ENCODE results near the gene PATL2.
A peak's percentile ranks its signal among the peaks of the same experiment; 100 is the strongest.
"Not testable (repeated sequence)": the region's sequence is repeated elsewhere in the genome, so short reads cannot be mapped to it uniquely, and the experiment has no call there.

The PATL2 gene

GRCh38 chr15:44656913-44657312 is 54.2 kb downstream of the PATL2 start:
- no peaks in the 10 kb centered on the region for H3K27me3 ChIP-seq (ENCODE audit: control insufficient read depth, insufficient read depth, low read length)
- H3K9ac ChIP-seq (ENCODE audit: low read depth, low read length): no peak overlapping the region
- peaks cover 51% of the 10 kb centered on the region for H3K36me3 ChIP-seq (ENCODE audit: insufficient read depth, low read length)
- no peak overlapping the region for H3K4me2 ChIP-seq (ENCODE audit: low read length)
- no peaks in the 10 kb centered on the region for H3K9me3 ChIP-seq (replicated peaks; ENCODE audit: low read length)
- peaks cover 4% of the 10 kb centered on the region for H3K4me1 ChIP-seq (ENCODE audit: control insufficient read depth, insufficient read depth, low read length)
- H3K4me3 ChIP-seq (ENCODE audit: low read length): no peak overlapping the region

GRCh38 chr15:44656298-44656697 is 54.8 kb downstream of the PATL2 start:
- Histone ChIP-seq H3K4me3 (ENCODE audit: low read length) (no peak overlapping the region), H3K4me2 (ENCODE audit: low read length) (no peak overlapping the region), H3K36me3 (ENCODE audit: insufficient read depth, low read length) (peaks cover 57% of the 10 kb centered on the region), H3K9me3 (replicated peaks; ENCODE audit: low read length) (no peaks in the 10 kb centered on the region), H3K4me1 (ENCODE audit: control insufficient read depth, insufficient read depth, low read length) (no peaks in the 10 kb centered on the region), H3K27me3 (ENCODE audit: control insufficient read depth, insufficient read depth, low read length) (no peaks in the 10 kb centered on the region), H3K9ac (ENCODE audit: low read depth, low read length) (no peak overlapping the region)

- Histone ChIP-seq H3K9me3 (replicated peaks; ENCODE audit: low read length) (no peaks in the 10 kb centered on the region), H3K4me2 (ENCODE audit: low read length) (no peak overlapping the region), H3K36me3 (ENCODE audit: insufficient read depth, low read length) (peaks cover 61% of the 10 kb centered on the region), H3K4me3 (ENCODE audit: low read length) (no peak overlapping the region), H3K9ac (ENCODE audit: low read depth, low read length) (no peak overlapping the region), H3K27me3 (ENCODE audit: control insufficient read depth, insufficient read depth, low read length) (no peaks in the 10 kb centered on the region), H3K4me1 (ENCODE audit: control insufficient read depth, insufficient read depth, low read length) (no peaks in the 10 kb centered on the region)
Observed at GRCh38 chr15:44654858-44655257, 56.3 kb downstream of the PATL2 start.

- no peak overlapping the region for H3K9ac ChIP-seq (ENCODE audit: low read depth, low read length)
- no peaks in the 10 kb centered on the region for H3K4me1 ChIP-seq (ENCODE audit: control insufficient read depth, insufficient read depth, low read length)
- no peak overlapping the region for H3K4me2 ChIP-seq (ENCODE audit: low read length)
- no peaks in the 10 kb centered on the region for H3K27me3 ChIP-seq (ENCODE audit: control insufficient read depth, insufficient read depth, low read length)
- no peak overlapping the region for H3K4me3 ChIP-seq (ENCODE audit: low read length)
- H3K9me3 ChIP-seq (replicated peaks; ENCODE audit: low read length): no peaks in the 10 kb centered on the region
- peaks cover 40% of the 10 kb centered on the region for H3K36me3 ChIP-seq (ENCODE audit: insufficient read depth, low read length)
Observed at GRCh38 chr15:44647637-44648036, 63.5 kb downstream of the PATL2 start.

- Histone ChIP-seq H3K4me1 (ENCODE audit: control insufficient read depth, insufficient read depth, low read length) (no peaks in the 10 kb centered on the region), H3K4me3 (ENCODE audit: low read length) (no peak overlapping the region), H3K36me3 (ENCODE audit: insufficient read depth, low read length) (peaks cover 40% of the 10 kb centered on the region), H3K9me3 (replicated peaks; ENCODE audit: low read length) (no peaks in the 10 kb centered on the region), H3K9ac (ENCODE audit: low read depth, low read length) (no peak overlapping the region), H3K4me2 (ENCODE audit: low read length) (no peak overlapping the region), H3K27me3 (ENCODE audit: control insufficient read depth, insufficient read depth, low read length) (no peaks in the 10 kb centered on the region)
Observed at GRCh38 chr15:44647036-44647435, 64.1 kb downstream of the PATL2 start.

GRCh38 chr15:44646460-44646859 is 64.7 kb downstream of the PATL2 start:
- Histone ChIP-seq H3K27me3 (ENCODE audit: control insufficient read depth, insufficient read depth, low read length) (no peaks in the 10 kb centered on the region), H3K9ac (ENCODE audit: low read depth, low read length) (no peak overlapping the region), H3K4me1 (ENCODE audit: control insufficient read depth, insufficient read depth, low read length) (no peaks in the 10 kb centered on the region), H3K36me3 (ENCODE audit: insufficient read depth, low read length) (peaks cover 39% of the 10 kb centered on the region), H3K4me2 (ENCODE audit: low read length) (no peak overlapping the region), H3K9me3 (replicated peaks; ENCODE audit: low read length) (no peaks in the 10 kb centered on the region), H3K4me3 (ENCODE audit: low read length) (no peak overlapping the region)

GRCh38 chr15:44641651-44642050 is 69.5 kb downstream of the PATL2 start:
- no peak overlapping the region for H3K9ac ChIP-seq (ENCODE audit: low read depth, low read length)
- H3K4me2 ChIP-seq (ENCODE audit: low read length): no peak overlapping the region
- no peaks in the 10 kb centered on the region for H3K27me3 ChIP-seq (ENCODE audit: control insufficient read depth, insufficient read depth, low read length)
- no peaks in the 10 kb centered on the region for H3K4me1 ChIP-seq (ENCODE audit: control insufficient read depth, insufficient read depth, low read length)
- H3K4me3 ChIP-seq (ENCODE audit: low read length): no peak overlapping the region
- no peaks in the 10 kb centered on the region for H3K9me3 ChIP-seq (replicated peaks; ENCODE audit: low read length)
- H3K36me3 ChIP-seq (ENCODE audit: insufficient read depth, low read length): peaks cover 18% of the 10 kb centered on the region

GRCh38 chr15:44636976-44637375 is 74.1 kb downstream of the PATL2 start:
- Histone ChIP-seq H3K27me3 (ENCODE audit: control insufficient read depth, insufficient read depth, low read length) (no peaks in the 10 kb centered on the region), H3K36me3 (ENCODE audit: insufficient read depth, low read length) (peaks cover 25% of the 10 kb centered on the region), H3K9ac (ENCODE audit: low read depth, low read length) (no peak overlapping the region), H3K4me1 (ENCODE audit: control insufficient read depth, insufficient read depth, low read length) (peaks cover 20% of the 10 kb centered on the region), H3K9me3 (replicated peaks; ENCODE audit: low read length) (no peaks in the 10 kb centered on the region), H3K4me3 (ENCODE audit: low read length) (no peak overlapping the region), H3K4me2 (ENCODE audit: low read length) (no peak overlapping the region)

- H3K4me2 ChIP-seq (ENCODE audit: low read length): peak overlapping the region; percentile 72
- H3K4me1 ChIP-seq (ENCODE audit: control insufficient read depth, insufficient read depth, low read length): peaks cover 20% of the 10 kb centered on the region
- H3K36me3 ChIP-seq (ENCODE audit: insufficient read depth, low read length): peaks cover 41% of the 10 kb centered on the region
- H3K27me3 ChIP-seq (ENCODE audit: control insufficient read depth, insufficient read depth, low read length): no peaks in the 10 kb centered on the region
- peak overlapping the region; percentile 42 for H3K4me3 ChIP-seq (ENCODE audit: low read length)
- H3K9me3 ChIP-seq (replicated peaks; ENCODE audit: low read length): no peaks in the 10 kb centered on the region
- H3K9ac ChIP-seq (ENCODE audit: low read depth, low read length): peak overlapping the region; percentile 58
Observed at GRCh38 chr15:44633603-44634002, 77.5 kb downstream of the PATL2 start.

GRCh38 chr15:44625286-44625685 is 85.8 kb downstream of the PATL2 start:
- not testable (repeated sequence) for H3K9me3 ChIP-seq (replicated peaks; ENCODE audit: low read length); H3K9ac ChIP-seq (ENCODE audit: low read depth, low read length); H3K4me1 ChIP-seq (ENCODE audit: control insufficient read depth, insufficient read depth, low read length); H3K27me3 ChIP-seq (ENCODE audit: control insufficient read depth, insufficient read depth, low read length); H3K4me3 ChIP-seq (ENCODE audit: low read length); H3K4me2 ChIP-seq (ENCODE audit: low read length)
- H3K36me3 ChIP-seq (ENCODE audit: insufficient read depth, low read length): peaks cover 59% of the 10 kb centered on the region

- Histone ChIP-seq H3K4me2 (ENCODE audit: low read length) (no peak overlapping the region), H3K9me3 (replicated peaks; ENCODE audit: low read length) (no peaks in the 10 kb centered on the region), H3K27me3 (ENCODE audit: control insufficient read depth, insufficient read depth, low read length) (no peaks in the 10 kb centered on the region), H3K36me3 (ENCODE audit: insufficient read depth, low read length) (peaks cover 57% of the 10 kb centered on the region), H3K4me1 (ENCODE audit: control insufficient read depth, insufficient read depth, low read length) (no peaks in the 10 kb centered on the region), H3K9ac (ENCODE audit: low read depth, low read length) (no peak overlapping the region), H3K4me3 (ENCODE audit: low read length) (no peak overlapping the region)
Observed at GRCh38 chr15:44623178-44623577, 87.9 kb downstream of the PATL2 start.

- Histone ChIP-seq H3K9ac (ENCODE audit: low read depth, low read length) (no peak overlapping the region), H3K36me3 (ENCODE audit: insufficient read depth, low read length) (peaks cover 62% of the 10 kb centered on the region), H3K9me3 (replicated peaks; ENCODE audit: low read length) (no peaks in the 10 kb centered on the region)
Observed at GRCh38 chr15:44620081-44620480, 91.0 kb downstream of the PATL2 start.

More at GRCh38 chr15:44620081-44620480, 91.0 kb downstream of the PATL2 start:
- Histone ChIP-seq H3K27me3 (ENCODE audit: control insufficient read depth, insufficient read depth, low read length) (no peaks in the 10 kb centered on the region), H3K4me3 (ENCODE audit: low read length) (no peak overlapping the region), H3K4me1 (ENCODE audit: control insufficient read depth, insufficient read depth, low read length) (no peaks in the 10 kb centered on the region), H3K4me2 (ENCODE audit: low read length) (no peak overlapping the region)
